Lung (tissue), 12 donors: ENCODE measurements around the gene P3H3. TPM values are rescaled to one million over a fixed set of nuclear protein-coding genes. Genes with fewer than 3 reads are reported as not detected.

Experiments used
- ATAC-seq: fragments of 200-7000 bp; cut with Tn5 transposase; one replicate; pipeline ENCODE4 v1.9.1; 2020; ENCODE audit warnings: moderate number of reproducible peaks; ENCODE audit not compliant: insufficient read depth, low FRiP score
- DNase-seq, 3 donors: peaks; one replicate each; pipeline ENCODE4 v3.0.0-alpha.2; 2013 to 2017
- H3K27ac ChIP-seq, 2 donors: one replicate each; pipeline ENCODE4 v1.5.1; 2013; ENCODE audit warnings: mild to moderate bottlenecking in 2 of 2, moderate library complexity in 2 of 2, control low read depth in 1 of 2, inconsistent platforms in 1 of 2, low read depth in 1 of 2, low read length in 1 of 2
- H3K27me3 ChIP-seq, 3 donors: one replicate each; pipeline ENCODE4 v1.5.1; 2013; ENCODE audit warnings: low read length in 2 of 3; ENCODE audit not compliant: control insufficient read depth in 3 of 3, insufficient read depth in 3 of 3
- H3K36me3 ChIP-seq, 4 donors: one replicate each; pipeline ENCODE4 v1.5.1; 2013; ENCODE audit warnings: low read length in 4 of 4, mild to moderate bottlenecking in 1 of 4, moderate library complexity in 1 of 4; ENCODE audit not compliant: control insufficient read depth in 4 of 4, insufficient read depth in 4 of 4
- H3K4me1 ChIP-seq, 5 donors: one replicate each; pipeline ENCODE4 v1.5.1; 2013; ENCODE audit warnings: low read length in 5 of 5, mild to moderate bottlenecking in 2 of 5, moderate library complexity in 1 of 5; ENCODE audit not compliant: control insufficient read depth in 5 of 5, insufficient read depth in 5 of 5
- H3K4me3 ChIP-seq: one replicate; pipeline ENCODE4 v1.5.1; 2013; ENCODE audit warnings: mild to moderate bottlenecking, control low read depth, moderate library complexity
- H3K9ac ChIP-seq, 2 donors: one replicate each; pipeline ENCODE4 v1.5.1; 2013; ENCODE audit warnings: low read length in 2 of 2, control low read depth in 1 of 2; ENCODE audit not compliant: insufficient read depth in 1 of 2
- H3K9me3 ChIP-seq, 4 donors: one replicate each; pipeline ENCODE4 v1.5.1; 2013; ENCODE audit warnings: low read length in 3 of 4, mild to moderate bottlenecking in 1 of 4, moderate library complexity in 1 of 4; ENCODE audit not compliant: control insufficient read depth in 4 of 4, insufficient read depth in 3 of 4
- whole genome bisulfite sequencing, 2 donors: extraction: QIAGEN DNeasy Blood & Tissue Kit; methylation state at CpG; one replicate each; pipeline ENCODE4 v1.1.7; 2013; 5-methylcytosine and 5-hydroxymethylcytosine counted together
- polyA plus RNA-seq, 2 donors: library from polyadenylated mRNA; stranded (reverse); fragments of 200-250 nt; gene quantifications; one replicate each; pipeline ENCODE4 v1.2.1, GENCODE V29; 2013
- total RNA-seq, 2 donors: library from RNA; depleted of rRNA in 1 of 2; stranded (reverse); fragments of >200 nt in 1 of 2; gene quantifications; one replicate each; pipeline ENCODE4 v1.2.1, GENCODE V29; 2014 to 2021
- TF ChIP-seq, protein P1 (sequence below): IDR thresholded peaks from 2 replicates; pipeline ENCODE4 v1.5.1; 2012; ENCODE audit warnings: mild to moderate bottlenecking; ENCODE audit errors: control extremely low read depth, extremely low read depth
- donor health status: control.
- donor health status: control.
- donor health status: Bipolar disorder and iron deficiency.
- donor health status: healthy.
- donor health status: DM: yes; HTN: yes; CAD: no.

The P3H3 gene
- total and polyA plus RNA-seq, 4 donors: 9.3 to 23.3 (median 14.2) TPM

DNA sequence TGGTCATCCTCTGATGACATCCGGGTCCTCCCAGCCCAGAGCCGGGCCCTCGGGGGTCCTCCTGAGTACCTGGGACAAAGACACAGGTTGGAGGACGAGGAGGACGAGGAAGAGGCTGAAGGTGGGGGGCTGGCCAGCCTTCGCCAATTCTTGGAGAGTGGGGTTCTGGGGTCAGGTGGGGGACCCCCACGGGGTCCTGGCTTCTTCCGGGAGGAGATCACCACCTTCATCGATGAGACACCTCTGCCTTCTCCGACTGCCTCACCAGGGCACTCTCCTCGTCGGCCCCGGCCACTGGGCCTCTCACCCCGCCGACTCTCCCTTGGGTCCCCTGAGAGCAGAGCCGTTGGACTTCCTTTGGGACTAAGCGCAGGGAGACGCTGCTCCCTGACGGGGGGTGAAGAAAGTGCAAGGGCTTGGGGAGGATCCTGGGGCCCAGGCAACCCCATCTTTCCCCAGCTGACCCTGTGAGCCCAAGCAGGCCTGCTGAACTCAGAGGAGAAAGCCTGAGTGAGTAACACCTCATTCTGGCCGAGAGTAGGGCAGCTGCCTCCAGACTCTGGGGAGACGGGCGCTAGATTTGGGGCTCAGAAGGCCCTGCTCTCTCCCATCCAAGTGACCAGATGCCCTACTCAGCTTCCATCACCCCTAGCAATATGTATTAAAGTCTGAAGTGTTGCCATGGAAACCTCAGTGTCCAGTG lies 1.3 kb upstream of the P3H3 start:
- TF ChIP-seq, protein P1, sequence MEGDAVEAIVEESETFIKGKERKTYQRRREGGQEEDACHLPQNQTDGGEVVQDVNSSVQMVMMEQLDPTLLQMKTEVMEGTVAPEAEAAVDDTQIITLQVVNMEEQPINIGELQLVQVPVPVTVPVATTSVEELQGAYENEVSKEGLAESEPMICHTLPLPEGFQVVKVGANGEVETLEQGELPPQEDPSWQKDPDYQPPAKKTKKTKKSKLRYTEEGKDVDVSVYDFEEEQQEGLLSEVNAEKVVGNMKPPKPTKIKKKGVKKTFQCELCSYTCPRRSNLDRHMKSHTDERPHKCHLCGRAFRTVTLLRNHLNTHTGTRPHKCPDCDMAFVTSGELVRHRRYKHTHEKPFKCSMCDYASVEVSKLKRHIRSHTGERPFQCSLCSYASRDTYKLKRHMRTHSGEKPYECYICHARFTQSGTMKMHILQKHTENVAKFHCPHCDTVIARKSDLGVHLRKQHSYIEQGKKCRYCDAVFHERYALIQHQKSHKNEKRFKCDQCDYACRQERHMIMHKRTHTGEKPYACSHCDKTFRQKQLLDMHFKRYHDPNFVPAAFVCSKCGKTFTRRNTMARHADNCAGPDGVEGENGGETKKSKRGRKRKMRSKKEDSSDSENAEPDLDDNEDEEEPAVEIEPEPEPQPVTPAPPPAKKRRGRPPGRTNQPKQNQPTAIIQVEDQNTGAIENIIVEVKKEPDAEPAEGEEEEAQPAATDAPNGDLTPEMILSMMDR: no peak
- Histone ChIP-seq H3K4me3 (no peak overlapping the region), H3K36me3 (peaks cover 0 to 6% (median 3%) of the 10 kb centered on the region in 4 donors), H3K27ac (no peak overlapping the region), H3K4me1 (peaks cover 0 to 35% (median 5%) of the 10 kb centered on the region in 5 donors), H3K9me3 (no peaks in the 10 kb centered on the region), H3K27me3 (peaks cover 0 to 11% (median 3%) of the 10 kb centered on the region in 3 donors), H3K9ac (peak overlapping the region in 1 of 2 donors; percentile 16)
- DNase-seq: no peak
- ATAC-seq: no peak
- WGBS, 2 donors: 85 to 87% methylated on average over 22 of the region's 22 CpGs

GRCh38 chr12:6827437-6827911 lies 733 bp upstream of the P3H3 start:
- no peaks in the 10 kb centered on the region for H3K9me3 ChIP-seq
- peaks cover 0 to 29% (median 5%) of the 10 kb centered on the region in 5 donors for H3K4me1 ChIP-seq
- WGBS, 2 donors: 12 to 15% methylated on average over 8 of the region's 8 CpGs
- no peak overlapping the region for H3K4me3 ChIP-seq
- peaks cover 0 to 6% (median 0%) of the 10 kb centered on the region in 3 donors for H3K27me3 ChIP-seq
- ATAC-seq (no peak), DNase-seq (peak; percentile 82 to 88 (median 85))
- H3K27ac ChIP-seq: no peak overlapping the region
- TF ChIP-seq, protein P1: no peak
- peaks cover 0 to 6% (median 3%) of the 10 kb centered on the region in 4 donors for H3K36me3 ChIP-seq
- peak overlapping the region in 1 of 2 donors; percentile 16 for H3K9ac ChIP-seq

DNA sequence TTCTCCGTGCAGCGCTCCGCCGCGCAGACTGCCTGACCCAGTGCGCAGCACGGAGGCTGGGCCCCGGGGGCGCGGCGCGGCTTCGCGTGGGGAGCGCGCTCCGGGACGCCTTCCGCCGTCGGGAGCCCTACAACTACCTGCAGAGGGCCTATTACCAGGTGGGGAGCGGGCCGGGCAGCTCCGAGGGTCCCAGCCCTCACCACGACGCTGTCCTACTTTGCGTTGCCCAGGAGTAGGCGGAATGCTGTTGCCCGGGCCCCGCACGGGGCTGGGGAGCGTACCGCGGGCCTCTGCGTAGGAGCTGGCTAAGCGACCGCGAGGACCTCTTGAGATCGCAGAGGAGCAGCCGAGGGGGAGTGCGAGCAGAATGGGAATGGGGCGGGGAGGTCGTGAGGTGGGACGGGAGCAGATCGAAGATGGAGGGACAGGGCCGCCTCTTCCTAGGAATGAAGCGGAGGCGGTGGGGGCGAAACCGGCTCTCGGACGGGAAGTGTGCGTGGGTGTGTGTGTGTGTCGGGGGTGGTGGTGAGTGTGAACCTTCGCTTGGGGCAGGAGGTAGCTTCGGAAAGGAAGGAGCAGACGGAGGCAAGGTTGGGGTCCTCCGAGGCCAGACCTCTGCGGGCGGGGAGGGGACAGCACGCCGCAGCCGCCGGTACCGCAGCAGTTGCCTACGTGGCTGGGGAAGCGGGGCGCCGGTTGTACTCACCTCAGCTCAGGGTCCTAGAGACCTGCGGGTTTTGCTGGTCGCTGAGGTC lies 751 bp downstream of the P3H3 start:
- Histone ChIP-seq H3K27me3 (peaks cover 0 to 5% (median 0%) of the 10 kb centered on the region in 3 donors), H3K4me3 (peak overlapping the region; percentile 60), H3K9me3 (no peaks in the 10 kb centered on the region), H3K36me3 (peaks cover 0 to 8% (median 5%) of the 10 kb centered on the region in 4 donors), H3K4me1 (peaks cover 0 to 29% (median 5%) of the 10 kb centered on the region in 5 donors), H3K9ac (peak overlapping the region; percentile 49 to 55), H3K27ac (peak overlapping the region; percentile 62 to 77)
- WGBS, 2 donors: 0 to 1% methylated on average over 59 to 71 of the region's 71 CpGs
- peak; percentile 40 to 69 (median 61) for DNase-seq
- TF ChIP-seq, protein P1: no peak
- no peak for ATAC-seq
